KOPT-K1 (cell line): ENCODE measurements around the gene ZNHIT2.
A peak's percentile ranks its signal among the peaks of the same experiment; 100 is the strongest.
"Not testable (repeated sequence)": the region's sequence is repeated elsewhere in the genome, so short reads cannot be mapped to it uniquely, and the experiment has no call there.

Experiments
- H3K27ac ChIP-seq: fragments of 200-600 bp; sonication (generic); 2 replicates; pipeline ENCODE4 v1.5.1; 2016; ENCODE audit warnings: antibody characterized with exemption, mild to moderate bottlenecking, low read depth, low read length; ENCODE audit not compliant: poor library complexity, severe bottlenecking
- H3K36me3 ChIP-seq: fragments of 200-600 bp; sonication (generic); 2 replicates; pipeline ENCODE4 v1.5.1; 2017; ENCODE audit warnings: antibody characterized with exemption, mild to moderate bottlenecking, low read length, moderate library complexity; ENCODE audit not compliant: insufficient read depth
- H3K9me3 ChIP-seq: fragments of 200-600 bp; sonication (generic); 2 replicates; pipeline ENCODE4 v1.5.1; 2017; ENCODE audit warnings: antibody characterized with exemption, low read length, mild to moderate bottlenecking; ENCODE audit not compliant: insufficient read depth, poor library complexity, severe bottlenecking

The ZNHIT2 gene

GRCh38 chr11:65117206-65118096 is at the start of gene ZNHIT2:
Gene ZNHIT2 (minus strand): TSS chr11:65117701. CDS start chr11:65117653, 48 bp downstream.
- Histone ChIP-seq H3K27ac (peak within 1 kb of the TSS; percentile 66), H3K9me3 (no peaks in the 10 kb centered on the region), H3K36me3 (peaks cover 49% of the 10 kb centered on the region)

- no peak overlapping the region for H3K27ac ChIP-seq
- no peaks in the 10 kb centered on the region for H3K36me3 ChIP-seq
- H3K9me3 ChIP-seq: no peaks in the 10 kb centered on the region
These were observed 49.4 kb upstream of the ZNHIT2 start for GRCh38 chr11:65166893-65167292.

DNA sequence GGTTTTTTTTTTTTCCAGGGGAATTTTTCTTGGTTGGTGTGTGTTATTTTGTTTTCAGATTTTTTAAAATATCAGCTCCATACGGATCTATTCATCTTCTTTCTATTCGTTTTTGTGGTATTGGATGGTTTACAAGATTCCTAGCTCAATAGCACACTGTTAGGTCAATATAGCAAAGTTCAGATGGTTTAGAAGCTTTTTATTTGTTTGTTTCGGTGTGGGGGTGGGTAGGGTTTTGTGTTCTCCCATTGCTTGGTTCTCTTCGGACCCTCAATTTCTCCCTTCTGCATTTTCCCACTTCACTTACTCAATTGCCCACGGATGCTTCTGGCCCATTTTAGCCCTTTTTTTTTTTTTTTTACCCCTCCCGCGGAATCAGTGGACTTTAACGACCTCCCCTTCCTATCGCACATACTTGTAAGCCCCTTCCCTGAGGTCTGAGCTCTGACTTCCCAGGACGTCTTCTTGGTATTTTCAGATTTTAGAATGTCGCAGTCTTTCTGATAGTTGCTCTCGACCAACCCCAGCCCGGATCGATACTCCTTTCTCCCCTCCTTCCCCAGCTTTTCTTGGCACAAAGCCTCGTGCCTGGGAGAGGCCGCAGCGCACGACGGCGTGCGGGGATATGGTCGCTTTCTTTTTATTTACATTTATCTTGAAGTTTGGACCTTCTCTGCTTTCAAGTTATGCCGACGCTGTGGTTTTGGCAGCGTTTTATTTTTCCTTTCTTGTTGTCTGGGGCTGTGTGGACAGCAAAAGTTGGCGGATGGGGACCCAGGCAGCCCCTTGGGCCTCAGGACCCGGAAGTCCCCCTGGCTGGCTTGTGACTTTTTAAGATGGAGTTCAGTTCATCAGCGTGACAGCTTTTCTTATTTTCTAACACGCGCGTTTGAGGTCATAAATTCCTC is 48.2 kb upstream of the ZNHIT2 start:
- H3K36me3 ChIP-seq: no peaks in the 10 kb centered on the region
- no peak overlapping the region for H3K27ac ChIP-seq
- H3K9me3 ChIP-seq: no peaks in the 10 kb centered on the region

DNA sequence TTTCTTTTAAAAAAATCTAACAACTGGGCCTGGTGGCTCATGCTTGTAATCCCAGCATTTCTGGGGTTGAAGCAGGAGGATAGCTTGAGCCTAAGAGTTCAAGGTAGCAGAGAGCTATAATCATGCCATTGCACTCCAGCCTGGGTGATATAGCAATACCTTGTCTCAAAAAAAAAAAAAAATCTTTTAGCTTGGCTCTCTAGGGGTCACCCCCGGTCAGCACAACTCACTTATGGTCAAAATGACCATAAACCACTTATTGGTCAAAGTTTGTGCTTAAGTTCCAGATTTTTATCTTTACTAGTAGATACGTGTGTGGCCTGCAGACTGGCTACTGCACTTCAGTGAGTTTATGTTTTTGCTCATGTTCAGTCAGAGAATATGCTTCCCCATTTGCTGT is 46.2 kb upstream of the ZNHIT2 start:
- Histone ChIP-seq H3K27ac (no peak overlapping the region), H3K9me3 (no peaks in the 10 kb centered on the region), H3K36me3 (no peaks in the 10 kb centered on the region)

DNA sequence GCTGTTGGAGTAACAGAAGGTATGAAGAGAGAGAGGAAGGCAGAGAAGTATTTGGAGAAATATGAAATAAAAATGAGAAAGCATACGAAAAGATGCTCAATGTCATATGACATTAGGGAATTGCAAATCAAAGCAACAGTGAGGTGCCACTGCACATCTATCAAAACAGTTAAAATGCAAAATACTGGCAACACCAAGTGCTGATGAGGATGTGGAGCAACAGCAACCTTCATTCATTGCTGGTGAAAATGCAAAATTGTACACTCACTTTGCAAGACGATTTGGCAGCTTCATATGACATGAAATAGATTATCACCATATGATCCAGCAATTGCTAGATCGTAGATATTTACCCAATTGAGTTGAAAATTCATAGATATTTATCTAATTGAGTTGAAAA is 43.1 kb upstream of the ZNHIT2 start:
- no peaks in the 10 kb centered on the region for H3K36me3 ChIP-seq
- H3K27ac ChIP-seq: no peak overlapping the region
- H3K9me3 ChIP-seq: no peaks in the 10 kb centered on the region

- Histone ChIP-seq H3K9me3 (no peaks in the 10 kb centered on the region), H3K36me3 (no peaks in the 10 kb centered on the region), H3K27ac (no peak overlapping the region)
These were observed 41.5 kb upstream of the ZNHIT2 start for GRCh38 chr11:65159012-65159411.

- Histone ChIP-seq H3K36me3 (no peaks in the 10 kb centered on the region), H3K27ac (no peak overlapping the region), H3K9me3 (no peaks in the 10 kb centered on the region)
These were observed 39.8 kb upstream of the ZNHIT2 start for GRCh38 chr11:65157336-65157735.

GRCh38 chr11:65156926-65157325 is 39.4 kb upstream of the ZNHIT2 start:
- Histone ChIP-seq H3K27ac (no peak overlapping the region), H3K36me3 (no peaks in the 10 kb centered on the region), H3K9me3 (no peaks in the 10 kb centered on the region)

DNA sequence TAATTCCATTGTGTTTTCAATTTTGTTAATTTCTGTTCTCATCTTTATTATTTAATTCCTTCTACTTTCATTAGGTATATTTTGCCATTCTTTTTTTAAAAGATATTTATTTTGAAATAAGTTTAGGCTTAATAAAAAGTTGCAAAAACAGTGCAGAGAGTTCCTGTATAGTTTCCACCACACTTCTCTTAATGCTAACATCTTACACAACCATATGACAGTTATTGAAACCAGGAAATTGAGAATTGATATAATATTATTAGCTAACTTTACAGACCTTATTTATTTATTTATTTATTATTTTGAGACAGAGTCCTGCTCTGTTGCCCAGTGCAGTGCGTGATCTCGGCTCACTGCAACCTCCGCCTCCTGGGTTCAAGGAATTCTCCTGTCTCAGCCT is 38.8 kb upstream of the ZNHIT2 start:
- no peaks in the 10 kb centered on the region for H3K9me3 ChIP-seq

DNA sequence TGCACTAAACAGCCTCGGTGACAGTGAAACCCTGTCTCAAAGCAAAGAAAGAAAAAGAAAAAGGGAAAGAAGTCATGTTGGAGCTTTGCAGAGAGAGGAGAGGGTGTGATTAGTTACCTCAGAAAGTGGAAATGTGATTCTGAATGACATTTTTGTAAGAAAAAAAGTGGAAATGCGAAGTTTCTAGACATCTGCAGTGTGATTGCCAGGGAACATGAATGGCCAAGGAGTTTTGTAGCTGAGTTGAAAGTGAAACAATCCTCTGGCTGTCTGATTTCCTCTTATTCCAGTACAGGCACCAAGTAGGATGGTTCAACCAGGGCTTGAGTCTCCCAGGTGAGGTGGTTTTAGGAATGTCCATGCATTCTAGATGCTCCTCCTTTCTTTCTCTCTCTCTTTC is 34.6 kb upstream of the ZNHIT2 start:
- Histone ChIP-seq H3K27ac (no peak overlapping the region), H3K9me3 (peaks cover 4% of the 10 kb centered on the region), H3K36me3 (no peaks in the 10 kb centered on the region)

More for the DNA sequence above, 38.8 kb upstream of the ZNHIT2 start:
- H3K27ac ChIP-seq: no peak overlapping the region
- H3K36me3 ChIP-seq: no peaks in the 10 kb centered on the region

DNA sequence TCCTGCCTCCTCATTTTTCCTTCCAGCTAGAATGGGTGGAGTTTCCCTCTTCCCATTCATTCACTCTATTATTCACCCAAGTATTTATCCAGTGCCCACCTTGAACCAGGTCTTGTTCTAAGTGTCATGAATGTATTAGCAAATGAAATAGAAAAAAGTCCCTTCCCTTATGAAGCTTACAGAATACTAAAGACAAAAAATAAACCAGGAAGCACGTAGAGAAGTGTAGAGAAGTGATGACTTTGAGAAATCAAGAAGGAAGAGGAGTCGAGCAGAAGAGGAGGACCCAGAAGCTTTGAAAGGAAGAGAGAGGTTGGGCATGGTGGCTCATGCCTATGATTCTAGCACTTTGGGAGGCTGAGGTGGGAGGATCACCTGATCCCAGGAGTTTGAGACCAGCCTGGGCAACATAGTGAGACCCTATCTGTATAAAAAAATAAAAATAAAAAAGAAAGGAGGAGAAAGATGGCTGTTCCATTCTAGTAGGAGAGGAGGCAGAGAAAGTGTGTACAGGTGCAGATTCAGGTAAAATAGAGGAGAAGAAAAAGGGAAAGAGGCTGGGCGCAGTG is 33.9 kb upstream of the ZNHIT2 start:
- no peaks in the 10 kb centered on the region for H3K36me3 ChIP-seq
- H3K27ac ChIP-seq: no peak overlapping the region
- H3K9me3 ChIP-seq: peaks cover 5% of the 10 kb centered on the region

- Histone ChIP-seq H3K36me3 (no peaks in the 10 kb centered on the region), H3K9me3 (peaks cover 5% of the 10 kb centered on the region), H3K27ac (no peak overlapping the region)
These were observed 33.2 kb upstream of the ZNHIT2 start for GRCh38 chr11:65150509-65151299.

- not testable (repeated sequence) for H3K27ac ChIP-seq
These were observed 32.6 kb upstream of the ZNHIT2 start for GRCh38 chr11:65150131-65150508.

DNA sequence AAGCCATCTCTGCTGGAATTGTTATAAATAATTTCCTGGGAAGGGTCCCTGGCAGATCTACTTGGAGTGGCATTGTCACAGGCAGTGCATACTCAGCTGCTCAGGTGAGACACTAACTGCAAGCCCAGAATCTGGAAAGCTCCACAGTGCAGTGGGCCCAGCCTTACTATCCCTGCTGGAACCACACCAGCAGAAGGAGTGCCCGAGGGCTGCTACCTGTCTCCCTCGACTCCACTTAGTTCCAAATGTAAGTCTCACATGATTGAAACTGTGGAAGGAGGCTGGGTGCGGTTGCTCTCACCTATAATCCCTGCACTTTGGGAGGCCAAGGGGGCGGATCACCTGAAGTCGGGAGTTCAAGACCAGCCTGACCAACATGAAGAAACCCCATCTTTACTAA is 31.2 kb upstream of the ZNHIT2 start:
- H3K9me3 ChIP-seq: peaks cover 5% of the 10 kb centered on the region
- no peak overlapping the region for H3K27ac ChIP-seq
- H3K36me3 ChIP-seq: no peaks in the 10 kb centered on the region

More at GRCh38 chr11:65150131-65150508, 32.6 kb upstream of the ZNHIT2 start:
- H3K9me3 ChIP-seq, H3K36me3 ChIP-seq: not testable (repeated sequence)
